ENCODE results near the gene PDE11A.
A peak's percentile ranks its signal among the peaks of the same experiment; 100 is the strongest.

The PDE11A gene

DNA sequence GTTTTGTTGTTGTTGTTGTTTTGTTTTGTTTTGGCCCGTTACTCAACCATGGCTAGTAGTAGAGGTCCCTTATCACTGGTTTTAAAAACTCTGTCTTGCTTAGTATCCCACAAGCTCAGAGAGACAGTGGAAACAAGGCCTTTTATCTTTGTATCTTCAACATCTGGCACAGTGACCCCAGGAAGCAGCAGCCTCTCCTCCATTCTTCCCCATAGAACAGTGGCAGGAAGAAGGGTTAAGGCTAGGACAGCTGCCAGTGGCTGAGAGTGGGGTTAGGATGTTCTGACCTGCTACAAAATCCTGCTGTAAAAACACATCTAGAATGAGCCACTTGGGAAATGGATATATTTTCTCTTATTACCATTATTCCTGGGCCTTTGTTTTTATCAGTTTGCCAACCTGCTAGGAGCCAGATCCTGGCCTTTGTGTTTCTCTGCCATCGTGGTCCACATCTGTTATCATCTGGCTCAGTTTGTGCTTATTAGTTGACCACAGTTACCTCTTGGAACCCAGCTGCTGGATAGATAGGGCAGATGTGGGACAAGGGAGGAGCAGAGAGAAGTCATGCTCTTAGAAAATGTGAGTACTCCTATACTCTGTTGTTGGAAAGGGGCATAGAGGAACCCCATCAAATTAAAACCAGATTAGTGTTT is 433.2 kb downstream of the PDE11A start:
- Histone ChIP-seq H3K4me3 (ENCODE audit: low read length) (no peak overlapping the region), H3K9ac (ENCODE audit: low read depth, low read length) (no peak overlapping the region)

DNA sequence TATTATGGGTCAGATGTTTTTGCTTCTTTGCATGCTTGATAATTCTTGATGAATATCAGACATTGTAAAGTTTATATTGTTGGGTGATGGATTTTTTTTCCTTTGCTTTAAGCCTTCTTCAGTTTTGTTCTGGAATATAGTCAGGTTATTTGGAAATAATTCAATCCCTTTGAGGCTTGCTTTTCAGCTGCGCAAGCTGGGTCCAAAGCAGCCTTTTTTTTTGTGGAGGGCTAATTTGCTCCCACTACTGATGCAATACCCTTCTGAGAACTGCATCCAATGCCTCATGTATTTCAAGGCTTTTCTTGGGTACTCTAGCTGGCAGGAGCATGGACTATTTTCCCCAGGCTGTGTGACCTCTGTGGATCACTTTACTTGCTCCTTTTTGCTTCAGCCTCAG is 434.1 kb downstream of the PDE11A start:
- Histone ChIP-seq H3K27me3 (ENCODE audit: control insufficient read depth, insufficient read depth, low read length) (no peaks in the 10 kb centered on the region), H3K4me2 (ENCODE audit: low read length) (no peak overlapping the region), H3K9ac (ENCODE audit: low read depth, low read length) (no peak overlapping the region), H3K4me3 (ENCODE audit: low read length) (no peak overlapping the region), H3K36me3 (ENCODE audit: insufficient read depth, low read length) (no peaks in the 10 kb centered on the region), H3K4me1 (ENCODE audit: control insufficient read depth, insufficient read depth, low read length) (no peaks in the 10 kb centered on the region), H3K9me3 (replicated peaks; ENCODE audit: low read length) (no peaks in the 10 kb centered on the region)

More for the DNA sequence above, 433.2 kb downstream of the PDE11A start:
- Histone ChIP-seq H3K9me3 (replicated peaks; ENCODE audit: low read length) (no peaks in the 10 kb centered on the region), H3K27me3 (ENCODE audit: control insufficient read depth, insufficient read depth, low read length) (no peaks in the 10 kb centered on the region), H3K4me1 (ENCODE audit: control insufficient read depth, insufficient read depth, low read length) (no peaks in the 10 kb centered on the region), H3K36me3 (ENCODE audit: insufficient read depth, low read length) (no peaks in the 10 kb centered on the region), H3K4me2 (ENCODE audit: low read length) (no peak overlapping the region)

DNA sequence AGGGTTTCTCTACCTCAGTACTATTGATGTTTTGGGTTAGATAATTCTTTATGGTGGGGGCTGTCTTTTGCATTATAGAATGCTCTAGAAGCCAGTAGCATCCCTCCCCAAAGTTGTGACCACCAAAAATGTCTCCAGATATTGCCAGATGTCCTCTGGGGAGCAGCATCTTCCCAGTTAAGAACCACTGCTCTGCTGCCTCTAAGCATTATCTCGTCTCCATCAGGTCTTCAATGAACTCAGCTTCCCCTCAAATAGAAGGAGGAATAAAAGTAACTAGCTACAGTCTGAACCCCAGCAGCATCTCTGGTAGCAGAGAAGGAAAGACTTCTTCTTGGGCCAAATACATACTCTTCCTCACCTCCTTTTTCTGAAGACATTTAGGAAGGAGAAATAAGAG is 435.9 kb downstream of the PDE11A start:
- no peak overlapping the region for H3K9ac ChIP-seq (ENCODE audit: low read depth, low read length)
- H3K4me2 ChIP-seq (ENCODE audit: low read length): no peak overlapping the region
- H3K9me3 ChIP-seq (replicated peaks; ENCODE audit: low read length): no peaks in the 10 kb centered on the region
- H3K27me3 ChIP-seq (ENCODE audit: control insufficient read depth, insufficient read depth, low read length): no peaks in the 10 kb centered on the region
- no peaks in the 10 kb centered on the region for H3K4me1 ChIP-seq (ENCODE audit: control insufficient read depth, insufficient read depth, low read length)
- H3K36me3 ChIP-seq (ENCODE audit: insufficient read depth, low read length): no peaks in the 10 kb centered on the region
- H3K4me3 ChIP-seq (ENCODE audit: low read length): no peak overlapping the region

DNA sequence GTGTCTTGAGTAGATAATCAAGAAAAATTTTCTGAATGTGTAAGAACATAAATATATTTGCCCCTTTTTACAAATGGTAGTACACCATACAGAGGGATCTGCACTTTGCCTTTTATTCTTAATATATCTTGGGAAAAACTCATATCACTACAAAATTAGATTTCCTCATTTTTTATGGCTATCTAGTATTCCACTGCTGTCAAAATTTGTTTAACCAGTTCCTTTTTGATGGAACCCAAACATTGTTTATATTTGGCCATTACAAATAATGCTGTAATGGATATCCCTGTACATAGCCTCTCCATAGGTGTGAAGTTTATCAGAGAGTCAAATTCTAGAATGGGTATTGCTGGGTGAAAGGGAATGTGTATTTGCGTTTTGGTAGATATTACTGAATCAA is 436.9 kb downstream of the PDE11A start:
- Histone ChIP-seq H3K4me2 (ENCODE audit: low read length) (no peak overlapping the region), H3K4me3 (ENCODE audit: low read length) (no peak overlapping the region), H3K9me3 (replicated peaks; ENCODE audit: low read length) (no peaks in the 10 kb centered on the region), H3K4me1 (ENCODE audit: control insufficient read depth, insufficient read depth, low read length) (no peaks in the 10 kb centered on the region), H3K9ac (ENCODE audit: low read depth, low read length) (no peak overlapping the region), H3K27me3 (ENCODE audit: control insufficient read depth, insufficient read depth, low read length) (no peaks in the 10 kb centered on the region), H3K36me3 (ENCODE audit: insufficient read depth, low read length) (no peaks in the 10 kb centered on the region)

DNA sequence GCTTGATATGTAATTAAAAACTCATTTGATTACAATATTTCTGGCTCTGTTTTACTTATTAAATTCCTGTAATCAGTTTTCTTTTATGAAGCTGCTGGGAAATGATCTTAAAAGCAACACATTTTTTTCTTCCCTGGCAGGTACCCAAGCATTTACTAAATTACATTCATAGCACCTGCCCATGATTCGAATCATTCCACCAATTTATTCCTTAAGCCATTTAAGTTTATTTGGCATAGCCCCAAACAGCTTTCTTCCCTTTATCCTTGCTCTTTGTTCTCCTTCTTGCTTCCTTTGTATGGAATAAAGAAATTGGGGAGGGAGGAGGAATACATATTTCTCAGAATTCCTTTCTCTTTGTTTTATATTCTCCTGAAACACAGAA is 438.7 kb downstream of the PDE11A start:
- H3K4me3 ChIP-seq (ENCODE audit: low read length): peak overlapping the region; percentile 71
- H3K4me2 ChIP-seq (ENCODE audit: low read length): peak overlapping the region; percentile 86
- peak overlapping the region; percentile 73 for H3K9ac ChIP-seq (ENCODE audit: low read depth, low read length)
- peaks cover 2% of the 10 kb centered on the region for H3K27me3 ChIP-seq (ENCODE audit: control insufficient read depth, insufficient read depth, low read length)
- no peaks in the 10 kb centered on the region for H3K36me3 ChIP-seq (ENCODE audit: insufficient read depth, low read length)
- H3K4me1 ChIP-seq (ENCODE audit: control insufficient read depth, insufficient read depth, low read length): no peaks in the 10 kb centered on the region
- H3K9me3 ChIP-seq (replicated peaks; ENCODE audit: low read length): no peaks in the 10 kb centered on the region

DNA sequence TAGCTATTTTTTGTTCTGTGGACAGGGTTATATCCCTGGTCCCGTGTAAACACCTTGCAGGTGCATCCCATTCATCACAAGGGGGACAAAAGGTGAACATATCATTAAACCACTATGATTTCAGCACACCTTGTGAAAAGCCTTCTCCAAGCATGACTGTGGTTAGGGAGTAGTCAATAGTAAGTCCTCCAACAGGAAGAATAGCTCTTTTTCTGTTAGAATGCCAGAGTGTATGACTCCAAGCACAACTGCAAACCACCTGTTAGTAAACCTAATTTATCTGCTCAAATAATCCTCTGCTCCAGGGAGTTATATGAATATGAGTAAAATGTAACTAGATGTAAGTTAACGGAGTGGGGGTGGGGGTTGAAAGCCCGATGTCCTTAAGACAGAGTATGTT is 439.5 kb downstream of the PDE11A start:
- no peaks in the 10 kb centered on the region for H3K4me1 ChIP-seq (ENCODE audit: control insufficient read depth, insufficient read depth, low read length)
- H3K36me3 ChIP-seq (ENCODE audit: insufficient read depth, low read length): no peaks in the 10 kb centered on the region
- H3K4me2 ChIP-seq (ENCODE audit: low read length): no peak overlapping the region
- no peak overlapping the region for H3K9ac ChIP-seq (ENCODE audit: low read depth, low read length)
- no peak overlapping the region for H3K4me3 ChIP-seq (ENCODE audit: low read length)
- H3K9me3 ChIP-seq (replicated peaks; ENCODE audit: low read length): no peaks in the 10 kb centered on the region
- peaks cover 4% of the 10 kb centered on the region for H3K27me3 ChIP-seq (ENCODE audit: control insufficient read depth, insufficient read depth, low read length)

DNA sequence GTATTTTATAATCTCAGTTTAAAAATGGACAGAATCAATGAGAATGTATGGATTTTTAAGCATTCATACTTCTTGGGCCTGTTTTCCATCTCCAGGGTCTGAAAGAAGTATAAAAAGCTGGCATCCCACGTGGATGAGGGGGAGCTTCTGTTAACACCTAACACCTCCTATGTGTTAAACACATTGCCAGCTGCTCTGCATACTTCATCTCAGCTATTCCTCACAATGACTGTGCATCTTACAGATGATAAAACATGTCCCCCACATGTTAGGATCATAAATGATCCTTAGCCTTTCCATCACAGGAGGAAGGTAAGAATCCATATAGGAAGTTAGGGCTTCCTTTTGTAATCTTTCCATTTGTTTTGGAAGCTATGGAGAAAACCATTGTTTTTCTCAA is 440.9 kb downstream of the PDE11A start:
- no peaks in the 10 kb centered on the region for H3K9me3 ChIP-seq (replicated peaks; ENCODE audit: low read length)
- H3K27me3 ChIP-seq (ENCODE audit: control insufficient read depth, insufficient read depth, low read length): peaks cover 4% of the 10 kb centered on the region
- H3K4me1 ChIP-seq (ENCODE audit: control insufficient read depth, insufficient read depth, low read length): no peaks in the 10 kb centered on the region
- no peak overlapping the region for H3K4me3 ChIP-seq (ENCODE audit: low read length)
- no peak overlapping the region for H3K4me2 ChIP-seq (ENCODE audit: low read length)
- H3K9ac ChIP-seq (ENCODE audit: low read depth, low read length): no peak overlapping the region
- H3K36me3 ChIP-seq (ENCODE audit: insufficient read depth, low read length): no peaks in the 10 kb centered on the region

DNA sequence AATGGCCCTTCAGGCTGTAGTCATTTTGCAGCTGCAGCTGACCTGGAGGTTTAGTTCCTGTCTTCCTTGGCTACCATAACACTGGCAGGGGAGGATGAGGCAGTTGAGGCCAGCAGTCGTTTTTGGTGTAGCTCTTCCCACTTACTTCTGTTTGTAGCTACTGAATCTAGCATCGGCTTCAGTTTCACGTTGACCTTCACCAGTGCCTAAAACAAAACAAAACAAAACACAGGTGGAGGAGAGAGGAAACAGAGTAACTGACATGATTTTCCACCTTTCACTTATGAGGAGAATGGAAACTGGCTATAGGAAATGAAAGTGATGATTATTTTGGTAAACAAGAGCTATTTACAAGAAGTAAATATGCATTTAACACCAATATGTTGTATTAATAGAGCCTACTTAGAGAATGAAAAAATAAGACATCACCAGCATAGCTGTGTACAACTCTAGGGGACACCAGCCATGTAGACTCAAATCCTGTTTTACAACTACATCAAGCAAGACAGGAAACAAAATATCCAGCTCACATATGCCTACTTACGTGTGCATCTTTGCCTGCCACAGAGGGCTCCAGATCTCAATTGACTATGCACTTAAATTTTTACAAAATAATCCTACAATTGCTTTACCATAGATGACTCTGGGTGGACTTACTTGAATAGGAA is 443.1 kb downstream of the PDE11A start:
- H3K9me3 ChIP-seq (replicated peaks; ENCODE audit: low read length): no peaks in the 10 kb centered on the region
- H3K27me3 ChIP-seq (ENCODE audit: control insufficient read depth, insufficient read depth, low read length): peaks cover 7% of the 10 kb centered on the region
- no peaks in the 10 kb centered on the region for H3K36me3 ChIP-seq (ENCODE audit: insufficient read depth, low read length)
- H3K4me3 ChIP-seq (ENCODE audit: low read length): no peak overlapping the region
- no peak overlapping the region for H3K4me2 ChIP-seq (ENCODE audit: low read length)
- no peak overlapping the region for H3K9ac ChIP-seq (ENCODE audit: low read depth, low read length)
- no peaks in the 10 kb centered on the region for H3K4me1 ChIP-seq (ENCODE audit: control insufficient read depth, insufficient read depth, low read length)

DNA sequence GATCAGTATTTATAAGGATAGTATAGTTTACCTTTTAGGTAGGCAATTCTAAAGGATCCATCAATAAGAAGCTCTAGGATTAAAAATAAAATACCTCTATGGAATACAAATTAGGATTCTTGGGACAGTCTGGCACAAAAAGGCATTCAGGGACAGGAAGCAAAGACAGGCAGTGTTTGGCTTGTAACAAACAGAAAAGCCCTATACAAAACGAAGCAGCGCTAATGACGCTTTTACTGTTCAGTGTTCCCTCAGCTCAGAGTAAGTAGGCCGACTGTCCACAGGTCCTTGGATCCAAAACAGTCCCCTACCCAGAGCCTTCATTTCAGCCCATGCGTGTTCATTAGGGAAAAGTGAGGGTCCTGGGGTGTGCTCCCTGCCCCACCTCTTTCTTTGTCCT is 443.7 kb downstream of the PDE11A start:
- no peaks in the 10 kb centered on the region for H3K9me3 ChIP-seq (replicated peaks; ENCODE audit: low read length)
- H3K36me3 ChIP-seq (ENCODE audit: insufficient read depth, low read length): no peaks in the 10 kb centered on the region
- no peaks in the 10 kb centered on the region for H3K4me1 ChIP-seq (ENCODE audit: control insufficient read depth, insufficient read depth, low read length)
- H3K27me3 ChIP-seq (ENCODE audit: control insufficient read depth, insufficient read depth, low read length): peaks cover 7% of the 10 kb centered on the region
- H3K9ac ChIP-seq (ENCODE audit: low read depth, low read length): no peak overlapping the region
- H3K4me3 ChIP-seq (ENCODE audit: low read length): no peak overlapping the region
- H3K4me2 ChIP-seq (ENCODE audit: low read length): no peak overlapping the region

DNA sequence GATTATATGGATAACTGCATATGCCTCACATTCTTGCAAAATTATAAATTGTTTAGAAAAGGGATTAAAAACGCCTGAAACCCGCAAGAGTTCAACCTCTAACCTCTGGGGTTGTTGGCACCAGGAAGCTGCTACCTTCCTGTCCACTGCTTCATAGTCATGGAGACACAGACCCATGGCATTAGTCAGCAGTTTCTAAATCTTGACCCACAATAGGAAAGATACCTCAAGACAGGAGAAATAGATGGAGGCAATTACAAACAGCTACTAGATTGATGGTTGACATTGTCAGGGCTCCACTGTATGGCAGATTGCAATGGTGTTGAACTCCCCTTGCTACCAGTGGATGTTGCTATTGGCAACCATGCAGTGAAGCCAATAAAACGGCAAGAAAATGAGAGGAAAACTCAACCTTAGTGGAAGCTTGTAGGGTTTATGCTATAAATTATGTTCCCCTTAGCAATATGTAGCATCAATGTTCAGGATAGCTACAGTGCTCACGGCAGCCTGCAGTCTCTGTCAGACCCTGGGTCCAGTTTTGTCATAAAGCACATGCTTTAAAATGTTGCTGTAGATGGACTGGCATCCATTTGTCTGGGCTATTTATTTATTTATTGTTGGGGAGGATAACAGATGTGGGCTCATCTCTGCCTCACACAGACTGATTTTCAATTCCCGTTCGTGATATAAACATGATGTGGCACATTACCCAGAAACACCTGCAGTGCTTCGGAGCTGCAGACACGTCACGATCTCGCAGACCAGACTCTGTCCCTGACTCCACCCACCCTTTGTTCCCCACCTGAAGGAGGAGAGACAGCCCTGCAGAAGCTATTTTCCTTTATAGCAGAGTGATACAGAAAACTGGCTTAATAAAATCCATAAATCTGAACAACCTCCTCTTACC is 446.6 kb downstream of the PDE11A start:
- H3K27me3 ChIP-seq (ENCODE audit: control insufficient read depth, insufficient read depth, low read length): peaks cover 7% of the 10 kb centered on the region
- H3K4me1 ChIP-seq (ENCODE audit: control insufficient read depth, insufficient read depth, low read length): no peaks in the 10 kb centered on the region
- no peak overlapping the region for H3K4me3 ChIP-seq (ENCODE audit: low read length)
- no peaks in the 10 kb centered on the region for H3K36me3 ChIP-seq (ENCODE audit: insufficient read depth, low read length)
- H3K4me2 ChIP-seq (ENCODE audit: low read length): no peak overlapping the region
- no peaks in the 10 kb centered on the region for H3K9me3 ChIP-seq (replicated peaks; ENCODE audit: low read length)
- H3K9ac ChIP-seq (ENCODE audit: low read depth, low read length): no peak overlapping the region

DNA sequence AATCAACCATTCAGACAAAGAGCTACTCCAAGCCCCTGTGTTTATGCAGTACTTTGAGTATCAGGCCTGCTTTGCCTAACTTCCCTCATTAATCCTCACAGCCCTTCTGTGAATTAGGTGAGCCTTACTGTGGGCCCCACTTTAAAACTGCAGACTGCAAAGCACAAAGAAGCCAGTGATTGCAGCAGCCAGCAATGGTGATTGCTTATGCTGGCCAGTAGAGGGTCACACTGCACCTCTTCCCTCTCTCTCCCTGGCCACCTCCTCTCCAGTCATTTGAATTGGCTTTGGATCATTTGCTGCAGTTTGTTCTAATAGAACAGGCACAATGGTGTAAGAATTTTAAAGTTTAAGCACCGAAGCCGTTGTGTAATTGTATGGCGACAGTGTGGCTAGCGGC is 450.1 kb downstream of the PDE11A start:
- no peak overlapping the region for H3K4me2 ChIP-seq (ENCODE audit: low read length)
- H3K36me3 ChIP-seq (ENCODE audit: insufficient read depth, low read length): no peaks in the 10 kb centered on the region
- no peak overlapping the region for H3K4me3 ChIP-seq (ENCODE audit: low read length)
- no peak overlapping the region for H3K9ac ChIP-seq (ENCODE audit: low read depth, low read length)
- H3K27me3 ChIP-seq (ENCODE audit: control insufficient read depth, insufficient read depth, low read length): peaks cover 4% of the 10 kb centered on the region
- peaks cover 5% of the 10 kb centered on the region for H3K4me1 ChIP-seq (ENCODE audit: control insufficient read depth, insufficient read depth, low read length)
- no peaks in the 10 kb centered on the region for H3K9me3 ChIP-seq (replicated peaks; ENCODE audit: low read length)

All from skeletal muscle satellite cell (primary cell).